Measurements from ENCODE around the gene PLAAT2.

GRCh38 chr11:63543711-63544110 is 19.5 kb downstream of the PLAAT2 start:
- TF ChIP-seq CTCF (IDR thresholded peaks at IDR 0.05), result no peak
- TF ChIP-seq POLR2A (IDR thresholded peaks at IDR 0.05), result no peak
